ENCODE measurements around the gene WIF1. TPM values are rescaled to one million over a fixed set of nuclear protein-coding genes. Genes with fewer than 3 reads are reported as not detected.

Gene WIF1
- total and polyA plus RNA-seq, 4 donors, result 16.9 to 109 (median 51.0) TPM

GRCh38 chr12:65140738-65141137, 19.6 kb upstream of the WIF1 start:
- DNase-seq, result no peak
- Histone ChIP-seq H3K27me3 (ENCODE audit: control insufficient read depth in 3 of 3, insufficient read depth in 3 of 3, low read length in 2 of 3) (peaks cover 0 to 13% (median 11%) of the 10 kb centered on the region in 3 donors), H3K36me3 (ENCODE audit: control insufficient read depth in 4 of 4, insufficient read depth in 4 of 4, low read length in 4 of 4) (no peaks in the 10 kb centered on the region), H3K4me1 (ENCODE audit: control insufficient read depth in 5 of 5, insufficient read depth in 5 of 5, low read length in 5 of 5) (no peaks in the 10 kb centered on the region), H3K27ac (ENCODE audit: low read depth in 1 of 2, low read length in 1 of 2) (no peak overlapping the region), H3K9me3 (ENCODE audit: control insufficient read depth in 4 of 4, insufficient read depth in 3 of 4, low read length in 3 of 4) (no peaks in the 10 kb centered on the region), H3K9ac (ENCODE audit: insufficient read depth in 1 of 2, low read length in 2 of 2) (no peak overlapping the region), H3K4me3 (no peak overlapping the region)
- ATAC-seq (ENCODE audit: insufficient read depth, low FRiP score), result no peak
- WGBS, 2 donors, result 89 to 100% methylated on average over 1 of the region's 1 CpG
- no peak for TF ChIP-seq CTCF (IDR thresholded peaks at IDR 0.05; ENCODE audit: control extremely low read depth, extremely low read depth)

- no peaks in the 10 kb centered on the region for H3K36me3 ChIP-seq (ENCODE audit: control insufficient read depth in 4 of 4, insufficient read depth in 4 of 4, low read length in 4 of 4)
- 41 to 46% methylated on average over 1 of the region's 1 CpG for WGBS, 2 donors
- H3K4me1 ChIP-seq (ENCODE audit: control insufficient read depth in 5 of 5, insufficient read depth in 5 of 5, low read length in 5 of 5), result no peaks in the 10 kb centered on the region
- DNase-seq (no peak), ATAC-seq (ENCODE audit: insufficient read depth, low FRiP score) (no peak)
- TF ChIP-seq CTCF (IDR thresholded peaks at IDR 0.05; ENCODE audit: control extremely low read depth, extremely low read depth), result no peak
- no peak overlapping the region for H3K27ac ChIP-seq (ENCODE audit: low read depth in 1 of 2, low read length in 1 of 2)
- H3K27me3 ChIP-seq (ENCODE audit: control insufficient read depth in 3 of 3, insufficient read depth in 3 of 3, low read length in 2 of 3), result peaks cover 0 to 13% (median 11%) of the 10 kb centered on the region in 3 donors
- no peaks in the 10 kb centered on the region for H3K9me3 ChIP-seq (ENCODE audit: control insufficient read depth in 4 of 4, insufficient read depth in 3 of 4, low read length in 3 of 4)
- no peak overlapping the region for H3K9ac ChIP-seq (ENCODE audit: insufficient read depth in 1 of 2, low read length in 2 of 2)
- no peak overlapping the region for H3K4me3 ChIP-seq
Observed at GRCh38 chr12:65139389-65139788, 18.3 kb upstream of the WIF1 start.

- DNase-seq (no peak), ATAC-seq (ENCODE audit: insufficient read depth, low FRiP score) (no peak)
- no peak overlapping the region for H3K27ac ChIP-seq (ENCODE audit: low read depth in 1 of 2, low read length in 1 of 2)
Observed at GRCh38 chr12:65133879-65134278, 12.8 kb upstream of the WIF1 start.

More at GRCh38 chr12:65133879-65134278, 12.8 kb upstream of the WIF1 start:
- no peak for TF ChIP-seq CTCF (IDR thresholded peaks at IDR 0.05; ENCODE audit: control extremely low read depth, extremely low read depth)
- H3K4me1 ChIP-seq (ENCODE audit: control insufficient read depth in 5 of 5, insufficient read depth in 5 of 5, low read length in 5 of 5), result no peaks in the 10 kb centered on the region
- H3K4me3 ChIP-seq, result no peak overlapping the region
- no peak overlapping the region for H3K9ac ChIP-seq (ENCODE audit: insufficient read depth in 1 of 2, low read length in 2 of 2)
- no peaks in the 10 kb centered on the region for H3K36me3 ChIP-seq (ENCODE audit: control insufficient read depth in 4 of 4, insufficient read depth in 4 of 4, low read length in 4 of 4)
- H3K27me3 ChIP-seq (ENCODE audit: control insufficient read depth in 3 of 3, insufficient read depth in 3 of 3, low read length in 2 of 3), result peaks cover 0 to 13% (median 3%) of the 10 kb centered on the region in 3 donors
- no peaks in the 10 kb centered on the region for H3K9me3 ChIP-seq (ENCODE audit: control insufficient read depth in 4 of 4, insufficient read depth in 3 of 4, low read length in 3 of 4)
